Natural killer cell (primary cell): Measurements from ENCODE around the gene HMX1. TPM values are rescaled to one million over a fixed set of nuclear protein-coding genes. Genes with fewer than 3 reads are reported as not detected.

ENCODE experiments used
- ATAC-seq, 3 donors: fragments of 150-1000 bp in 2 of 3; fragments of 200-7000 bp in 1 of 3; cut with Tn5 transposase; 1 replicate in 1 of 3; 2 replicates in 2 of 3; pipeline ENCODE4 v1.10.0; 2021; ENCODE audit warnings: mild to moderate bottlenecking in 2 of 3, moderate library complexity in 2 of 3
- DNase-seq, 2 donors: peaks; one replicate each; pipeline versions ENCODE4 v3.0.0 to v3.0.0-alpha.2; 2013 to 2021; ENCODE audit warnings: mixed read lengths in 1 of 2
- H3K27ac ChIP-seq: one replicate; pipeline ENCODE4 v1.5.1; 2013; ENCODE audit warnings: mild to moderate bottlenecking, low read length
- H3K27me3 ChIP-seq: one replicate; pipeline ENCODE4 v1.6.1; 2013; ENCODE audit warnings: low read length; ENCODE audit not compliant: control insufficient read depth, insufficient read depth
- H3K36me3 ChIP-seq: one replicate; pipeline ENCODE4 v1.6.1; 2013; ENCODE audit warnings: low read length; ENCODE audit not compliant: control insufficient read depth, insufficient read depth
- H3K4me1 ChIP-seq: one replicate; pipeline ENCODE4 v1.6.1; 2013; ENCODE audit warnings: low read length; ENCODE audit not compliant: control insufficient read depth, insufficient read depth
- H3K4me3 ChIP-seq: one replicate; pipeline ENCODE4 v1.5.1; 2013; ENCODE audit warnings: low read length
- H3K9me3 ChIP-seq: one replicate; pipeline ENCODE4 v1.6.1; 2013; ENCODE audit warnings: low read length; ENCODE audit not compliant: control insufficient read depth, insufficient read depth
- H3K27ac Mint-ChIP-seq, 2 donors: one replicate each; pipeline ENCODE4 v1.8.0; 2022; ENCODE audit warnings: mild to moderate bottlenecking in 2 of 2, mixed read lengths in 2 of 2, moderate library complexity in 1 of 2
- H3K27me3 Mint-ChIP-seq, 2 donors: one replicate each; pipeline ENCODE4 v1.8.0; 2022; ENCODE audit warnings: low read depth in 2 of 2, mixed read lengths in 2 of 2
- H3K36me3 Mint-ChIP-seq: one replicate; pipeline ENCODE4 v1.8.0; 2022; ENCODE audit warnings: mixed read lengths
- H3K4me1 Mint-ChIP-seq, 2 donors: one replicate each; pipeline ENCODE4 v1.8.0; 2022; ENCODE audit warnings: mixed read lengths in 2 of 2
- H3K4me3 Mint-ChIP-seq: one replicate; pipeline ENCODE4 v1.8.0; 2022; ENCODE audit warnings: mild to moderate bottlenecking, moderate library complexity, mixed read lengths
- H3K9me3 Mint-ChIP-seq, 2 donors: one replicate each; pipeline ENCODE4 v1.8.0; 2022; ENCODE audit warnings: mixed read lengths in 2 of 2
- CTCF ChIP-seq: fragments of 200-600 bp; IDR thresholded peaks from one replicate; pipeline ENCODE4 v1.8.0; 2022; ENCODE audit warnings: antibody characterized with exemption
- WGBS: methylation state at CpG from one replicate; pipeline ENCODE4 v1.1.7; 2013; ENCODE audit warnings: missing lambda C conversion rate; ENCODE audit not compliant: insufficient coverage; 5-methylcytosine and 5-hydroxymethylcytosine counted together
- intact Hi-C: fragments of 100-400 bp; cut with micrococcal nuclease; formaldehyde crosslinking; loops from one replicate; pipeline ENCODE4 v1.14.2; 2022
- total RNA-seq, 4 donors: library from RNA; stranded (reverse); fragments of 120-200 nt in 1 of 4; gene quantifications; one replicate each; pipeline versions ENCODE4 v1.2.3 to v1.2.4, GENCODE V29; 2013 to 2022

HMX1 gene
- total RNA-seq, 3 donors from 2014 or later (not counting 1 experiment from before 2014, with no cell fraction given) = not detected

- Mint-ChIP-seq H3K9me3 (no peaks in the 10 kb centered on the region), H3K4me1 (no peaks in the 10 kb centered on the region), H3K36me3 (no peaks in the 10 kb centered on the region), H3K27ac (no peak overlapping the region), H3K4me3 (no peak overlapping the region), H3K27me3 (peaks cover 30 to 31% of the 10 kb centered on the region in 2 donors)
- Histone ChIP-seq H3K4me3 (no peak overlapping the region), H3K36me3 (no peaks in the 10 kb centered on the region), H3K4me1 (no peaks in the 10 kb centered on the region), H3K9me3 (no peaks in the 10 kb centered on the region), H3K27me3 (peaks cover 7% of the 10 kb centered on the region), H3K27ac (no peak overlapping the region)
- TF ChIP-seq CTCF = no peak
- WGBS = 3% methylated on average over 70 of the region's 73 CpGs
- intact Hi-C loops = no loop called here
- ATAC-seq = no peak
- DNase-seq = no peak
Measured at GRCh38 chr4:8892556-8893226, 21.1 kb upstream of the HMX1 start.

GRCh38 chr4:8891646-8892555 is 20.3 kb upstream of the HMX1 start:
- no peak overlapping the region for H3K27ac Mint-ChIP-seq
- Histone ChIP-seq H3K9me3 (no peaks in the 10 kb centered on the region), H3K4me3 (no peak overlapping the region), H3K4me1 (no peaks in the 10 kb centered on the region), H3K27me3 (peaks cover 8% of the 10 kb centered on the region), H3K36me3 (no peaks in the 10 kb centered on the region), H3K27ac (no peak overlapping the region)
- no peaks in the 10 kb centered on the region for H3K9me3 Mint-ChIP-seq
- no peak for DNase-seq
- H3K4me3 Mint-ChIP-seq = no peak overlapping the region
- 7% methylated on average over 69 of the region's 72 CpGs for WGBS
- no peak for TF ChIP-seq CTCF
- intact Hi-C loops = no loop called here
- H3K36me3 Mint-ChIP-seq = no peaks in the 10 kb centered on the region
- H3K27me3 Mint-ChIP-seq = peaks cover 30 to 31% of the 10 kb centered on the region in 2 donors
- ATAC-seq = no peak
- no peaks in the 10 kb centered on the region for H3K4me1 Mint-ChIP-seq

GRCh38 chr4:8891255-8891645 is 19.6 kb upstream of the HMX1 start:
- no peak for TF ChIP-seq CTCF
- intact Hi-C loops = no loop called here
- DNase-seq (no peak), ATAC-seq (no peak)
- H3K27ac ChIP-seq = no peak overlapping the region
- no peaks in the 10 kb centered on the region for H3K9me3 ChIP-seq
- Mint-ChIP-seq H3K4me3 (no peak overlapping the region), H3K27ac (no peak overlapping the region), H3K9me3 (no peaks in the 10 kb centered on the region), H3K27me3 (peaks cover 30 to 31% of the 10 kb centered on the region in 2 donors), H3K4me1 (no peaks in the 10 kb centered on the region), H3K36me3 (no peaks in the 10 kb centered on the region)
- 17% methylated on average over 15 of the region's 15 CpGs for WGBS
- H3K27me3 ChIP-seq = peaks cover 10% of the 10 kb centered on the region
- H3K4me3 ChIP-seq = no peak overlapping the region
- no peaks in the 10 kb centered on the region for H3K4me1 ChIP-seq
- no peaks in the 10 kb centered on the region for H3K36me3 ChIP-seq
